K562 (cell line): ENCODE data around the gene ATRIP. TPM values are rescaled to one million over a fixed set of nuclear protein-coding genes. Genes with fewer than 3 reads are reported as not detected.

Experiments
- ATAC-seq: fragments of 200-7000 bp; cut with Tn5 transposase; 3 replicates; pipeline ENCODE4 v1.9.1; 2020; ENCODE audit warnings: moderate library complexity
- BruUV-seq: library from RNA; stranded (reverse); fragments of 400-500 nt; replicated peaks from 2 replicates; lab custom pipeline; 2021; lab: Mats Ljungman, UMichigan
- CTCF ChIA-PET: fragments of 300-600 bp; formaldehyde crosslinking; extraction: SDS; loops from one replicate; lab custom pipeline; 2021; ENCODE audit warnings: low intra/inter-chr PET ratio; lab: Yijun Ruan, JAX
- POLR2A ChIA-PET: fragments of 300-600, 350-650 bp; sonication (Branson Sonifier 250); formaldehyde crosslinking; extraction: SDS; loops from one replicate; lab custom pipeline; 2021; ENCODE audit warnings: antibody characterized with exemption, inconsistent platforms; lab: Yijun Ruan, JAX
- DNase-seq, 4 experiments: peaks; one replicate each; pipeline versions ENCODE4 v3.0.0 to v3.0.0-alpha.2; 2011 to 2018; ENCODE audit warnings: low spot score in 3 of 4, mixed read lengths in 3 of 4; ENCODE audit errors: extremely low read depth in 1 of 4
- FAIRE-seq: peaks from 2 replicates; lab custom pipeline; 2011; peaks lifted over from hg19 to GRCh38; lab: Jason Lieb, UNC
- H2AFZ ChIP-seq: 2 replicates; pipeline ENCODE4 v1.6.0; 2011; ENCODE audit warnings: low read depth, low read length, control low read depth, inconsistent platforms
- H3K27ac ChIP-seq: fragments of 200-600 bp; 3 replicates; pipeline ENCODE4 v1.8.0; 2011; ENCODE audit warnings: low read depth, mild to moderate bottlenecking, control low read depth, inconsistent platforms, low read length, moderate library complexity, mixed read lengths; ENCODE audit errors: extremely low read depth
- H3K27me3 ChIP-seq, 2 experiments: fragments of 300-600 bp in 1 of 2; 2 replicates in 1 of 2; 3 replicates in 1 of 2; pipeline versions ENCODE4 v1.6.0 to v1.8.0; 2011; ENCODE audit warnings: inconsistent platforms in 2 of 2, low read length in 2 of 2, mild to moderate bottlenecking in 1 of 2, mixed read lengths in 1 of 2, moderate library complexity in 1 of 2; ENCODE audit not compliant: control insufficient read depth in 2 of 2, insufficient read depth in 2 of 2
- H3K36me3 ChIP-seq: fragments of 300-600 bp; 3 replicates; pipeline ENCODE4 v1.8.0; 2011; ENCODE audit warnings: mild to moderate bottlenecking, low read length, inconsistent platforms; ENCODE audit not compliant: control insufficient read depth, insufficient read depth
- H3K4me1 ChIP-seq, 2 experiments: fragments of 200-600 bp in 1 of 2; replicated peaks in 1 of 2; 2 replicates in 1 of 2; 3 replicates in 1 of 2; pipeline versions ENCODE4 v1.5.1 to v1.8.0; 2011; ENCODE audit warnings: inconsistent platforms in 2 of 2, low read length in 2 of 2, mild to moderate bottlenecking in 1 of 2, mixed read lengths in 1 of 2, moderate library complexity in 1 of 2; ENCODE audit not compliant: control insufficient read depth in 2 of 2, insufficient read depth in 2 of 2
- H3K4me2 ChIP-seq: 2 replicates; pipeline ENCODE4 v1.6.1; 2011; ENCODE audit warnings: low read length, control low read depth, inconsistent platforms, mixed read lengths; ENCODE audit not compliant: insufficient read depth
- H3K4me3 ChIP-seq: fragments of 200-600 bp; sonication (generic), shearing (Covaris generic); 2 replicates; pipeline ENCODE4 v1.5.1; 2016; ENCODE audit warnings: control low read depth, inconsistent platforms
- H3K79me2 ChIP-seq: fragments of 200-600 bp; 3 replicates; pipeline ENCODE4 v1.8.0; 2011; ENCODE audit warnings: low read length, inconsistent platforms; ENCODE audit not compliant: control insufficient read depth, insufficient read depth
- H3K9ac ChIP-seq, 2 experiments: 2 replicates each; pipeline versions ENCODE4 v1.6.0 to v1.6.1; 2011; ENCODE audit warnings: low read depth in 2 of 2, low read length in 2 of 2, control low read depth in 1 of 2, inconsistent platforms in 1 of 2, mild to moderate bottlenecking in 1 of 2, mixed read lengths in 1 of 2; ENCODE audit not compliant: insufficient read depth in 1 of 2
- H3K9me1 ChIP-seq: one replicate; pipeline ENCODE4 v1.6.0; 2011; ENCODE audit warnings: inconsistent platforms, mild to moderate bottlenecking, low read length, moderate library complexity; ENCODE audit not compliant: control insufficient read depth, insufficient read depth
- H3K9me3 ChIP-seq: replicated peaks from 2 replicates; pipeline ENCODE4 v1.5.1; 2011; ENCODE audit warnings: low read depth, low read length, inconsistent platforms; ENCODE audit not compliant: control insufficient read depth, insufficient read depth
- H4K20me1 ChIP-seq: replicated peaks from 2 replicates; pipeline ENCODE4 v1.6.1; 2011; ENCODE audit warnings: low read length, inconsistent platforms, mixed read lengths; ENCODE audit not compliant: control insufficient read depth, insufficient read depth
- ATF7 ChIP-seq: fragments of 450-650 bp; IDR thresholded peaks from 2 replicates; pipeline ENCODE4 v1.7.1; 2014; ENCODE audit warnings: mild to moderate bottlenecking, moderate library complexity
- CCAR2 ChIP-seq: fragments of 200-400 bp; formaldehyde crosslinking; IDR thresholded peaks from 2 replicates; pipeline ENCODE4 v1.6.1; 2017; ENCODE audit warnings: mild to moderate bottlenecking, low read depth, low read length
- CREB1 ChIP-seq, 2 experiments: sonication (generic) in 1 of 2; formaldehyde crosslinking in 1 of 2; IDR thresholded peaks; 2 replicates each; pipeline versions ENCODE4 v1.6.1 to v1.8.0; 2012 to 2022; ENCODE audit warnings: inconsistent platforms in 1 of 2, mild to moderate bottlenecking in 1 of 2, missing genetic modification reagents in 1 of 2, moderate library complexity in 1 of 2
- DMBX1 ChIP-seq: fragments of 250-450 bp; sonication (Bioruptor Pico); IDR thresholded peaks from 2 replicates; pipeline ENCODE4 v1.8.0; 2022; ENCODE audit warnings: inconsistent platforms, mild to moderate bottlenecking, moderate library complexity, borderline replicate concordance
- DNMT1 ChIP-seq: fragments of 450-650 bp; IDR thresholded peaks from 2 replicates; pipeline ENCODE4 v1.6.1; 2016; ENCODE audit warnings: antibody characterized with exemption, mild to moderate bottlenecking
- GTF2A2 ChIP-seq: IDR thresholded peaks from 2 replicates; pipeline ENCODE4 v1.6.1; 2016; ENCODE audit warnings: mild to moderate bottlenecking, missing genetic modification characterization, missing compliant biosample characterization
- JUND ChIP-seq, 2 experiments: IDR thresholded peaks; 2 replicates in 1 of 2; 3 replicates in 1 of 2; pipeline ENCODE4 v1.6.1; 2011; ENCODE audit warnings: borderline replicate concordance in 2 of 2, low read depth in 2 of 2, low read length in 2 of 2, improper control_type of control experiment in 1 of 2, missing biosample characterization in 1 of 2, missing genetic modification characterization in 1 of 2, missing genetic modification reagents in 1 of 2
- KAT8 ChIP-seq: fragments of 450-650 bp; IDR thresholded peaks from 2 replicates; pipeline ENCODE4 v1.6.1; 2016; ENCODE audit warnings: low read depth, mild to moderate bottlenecking
- MYBL2 ChIP-seq, 2 experiments: fragments of 450-650 bp in 1 of 2; sonication (generic) in 1 of 2; formaldehyde crosslinking in 1 of 2; IDR thresholded peaks; 2 replicates each; pipeline versions ENCODE4 v1.6.1 to v1.8.1; 2017 to 2022; ENCODE audit warnings: borderline replicate concordance in 1 of 2, inconsistent platforms in 1 of 2, low read depth in 1 of 2, mild to moderate bottlenecking in 1 of 2, missing genetic modification reagents in 1 of 2, moderate library complexity in 1 of 2
- NCOA4 ChIP-seq: fragments of 450-650 bp; IDR thresholded peaks from 2 replicates; pipeline ENCODE4 v1.6.1; 2018; ENCODE audit warnings: mild to moderate bottlenecking; ENCODE audit not compliant: partially characterized antibody
- NFE2 ChIP-seq: IDR thresholded peaks from 2 replicates; pipeline ENCODE4 v1.6.1; 2014; ENCODE audit warnings: antibody characterized with exemption, low read depth
- PHF21A ChIP-seq: fragments of 450-650 bp; IDR thresholded peaks from 2 replicates; pipeline ENCODE4 v1.6.1; 2017; ENCODE audit warnings: low read depth, borderline replicate concordance
- RAD21 ChIP-seq, 2 experiments: fragments of 250-450 bp in 1 of 2; fragments of 450-650 bp in 1 of 2; sonication (Bioruptor Pico) in 1 of 2; formaldehyde crosslinking in 1 of 2; IDR thresholded peaks in 1 of 2; conservative IDR thresholded peaks in 1 of 2; 2 replicates each; pipeline versions ENCODE4 v1.4.0 to v1.8.0; 2020 to 2022; ENCODE audit warnings: mild to moderate bottlenecking in 2 of 2, moderate library complexity in 1 of 2
- SETDB1 ChIP-seq: IDR thresholded peaks from one replicate; pipeline ENCODE4 v1.6.1; 2012; ENCODE audit warnings: low read length, control low read depth, inconsistent platforms
- SREBF1 ChIP-seq: fragments of 150-350 bp; IDR thresholded peaks from 2 replicates; pipeline ENCODE4 v1.6.1; 2014; ENCODE audit warnings: antibody characterized with exemption, low read depth, low read length, borderline replicate concordance
- ZNF174 ChIP-seq: fragments of 250-450 bp; sonication (Bioruptor Pico); IDR thresholded peaks from 2 replicates; pipeline ENCODE4 v1.4.0; 2020; ENCODE audit warnings: mild to moderate bottlenecking
- ZNF224 ChIP-seq: sonication (generic); formaldehyde crosslinking; IDR thresholded peaks from 2 replicates; pipeline ENCODE4 v1.8.0; 2022; ENCODE audit warnings: mild to moderate bottlenecking, missing genetic modification reagents
- ZSCAN29 ChIP-seq: fragments of 450-650 bp; IDR thresholded peaks from 2 replicates; pipeline ENCODE4 v1.6.1; 2017
- WGBS: fragments of 100-300 bp; shearing (Covaris generic); methylation state at CpG from one replicate; pipeline ENCODE4 v1.1.6; 2016; ENCODE audit warnings: low coverage, mixed read lengths; ENCODE audit not compliant: insufficient coverage; ENCODE audit errors: missing lambda C conversion rate; 5-methylcytosine and 5-hydroxymethylcytosine counted together
- in situ Hi-C: fragments of 300-500 bp; cut with MboI; formaldehyde crosslinking; loops from 4 replicates; pipeline ENCODE4 v1.15.0; 2018; ENCODE audit warnings: inconsistent platforms, mixed read lengths
- intact Hi-C: fragments of 100-400 bp; cut with micrococcal nuclease; formaldehyde crosslinking; loops from 2 replicates; pipeline ENCODE4 v1.14.2; 2022
- polyA plus RNA-seq, 8 experiments: library from polyadenylated mRNA; depleted of rRNA in 4 of 8; stranded (reverse) in 5 of 8; unstranded in 3 of 8; fragments of >200 nt; fragmentation: Nextera tagmentation in 2 of 8; fragmentation: Illumina TruSeq in 1 of 8; extraction: Ambion mirVana in 2 of 8; extraction: Trizol in 1 of 8; gene quantifications; 2 replicates each; pipeline versions ENCODE4 v1.2.1 to v1.2.3, GENCODE V29; 2011 to 2014; ENCODE audit warnings: inconsistent platforms in 1 of 8, missing spikeins in 1 of 8
- total RNA-seq, 7 experiments: library from RNA; depleted of rRNA in 6 of 7; stranded (reverse); fragments of >200 nt in 6 of 7; fragmentation: Illumina TruSeq in 2 of 7; extraction: Trizol in 2 of 7; gene quantifications; 2 replicates each; pipeline versions ENCODE4 v1.2.1 to v1.2.3, GENCODE V29; 2011 to 2021; ENCODE audit warnings: low replicate concordance in 1 of 7
- TF ChIP-seq, protein P1 (sequence below), 2 experiments: IDR thresholded peaks; 2 replicates each; pipeline ENCODE4 v1.6.1; 2012; ENCODE audit warnings: improper control_type of control experiment in 2 of 2, low read depth in 2 of 2, low read length in 2 of 2, borderline replicate concordance in 1 of 2

ATRIP gene
- total and polyA plus RNA-seq, 9 of the 15 experiments (the other 6 are each of a cell fraction or from before 2014, with no cell fraction given): 1.7 to 15.7 (median 10.5) TPM

DNA sequence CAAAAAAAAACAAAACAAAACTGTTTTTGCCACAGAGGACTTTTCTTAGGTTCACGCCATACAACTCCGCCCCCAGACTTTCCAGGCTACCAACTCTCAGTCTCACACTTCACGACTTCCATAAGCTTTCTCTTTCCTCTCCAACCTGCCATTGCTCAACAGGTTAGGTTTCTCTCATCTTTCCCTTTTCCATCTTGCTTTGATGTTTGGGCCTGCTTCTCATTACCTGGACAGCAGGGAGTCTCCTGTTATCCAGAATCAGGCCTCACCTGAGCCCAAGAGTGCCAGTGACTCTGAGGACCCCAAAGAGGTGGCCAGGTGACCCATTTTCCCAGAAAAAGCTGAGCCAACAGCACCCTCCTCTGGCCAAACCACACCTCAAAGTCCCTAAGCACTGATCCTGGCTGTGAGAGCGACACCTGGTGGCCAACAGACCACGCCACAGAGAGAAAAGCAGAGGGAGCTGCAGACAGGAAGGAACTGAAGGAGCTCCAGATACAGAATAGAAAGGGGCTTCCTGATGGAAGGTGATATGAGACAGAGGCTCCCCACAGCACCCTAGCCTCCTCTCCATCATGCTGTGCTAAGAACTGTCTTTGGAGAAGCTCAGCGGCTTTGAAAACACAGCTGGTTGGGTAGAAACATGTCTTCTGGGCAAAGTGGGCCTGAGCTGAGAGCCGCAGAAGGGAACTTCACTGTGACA, 10.6 kb upstream of the ATRIP start:
- H2AFZ ChIP-seq: no peak overlapping the region
- no peak overlapping the region for H3K27ac ChIP-seq
- H3K79me2 ChIP-seq: peaks cover 23% of the 10 kb centered on the region
- peaks cover 6% of the 10 kb centered on the region for H3K9me1 ChIP-seq
- H4K20me1 ChIP-seq: no peaks in the 10 kb centered on the region
- in situ Hi-C loops (loop anchor here (5.0 to 10.0 kb wide), 4 partner anchors 34 to 241 kb away; no protein-coding TSS in a partner anchor), intact Hi-C loops (loop anchor here (1.0 to 2.0 kb wide), 4 partner anchors 35 to 241 kb away; no protein-coding TSS in a partner anchor)
- H3K4me1 ChIP-seq: peaks cover 14 to 16% of the 10 kb centered on the region in 2 experiments; a peak in 3 of 5 replicates
- H3K4me3 ChIP-seq: no peak overlapping the region
- H3K36me3 ChIP-seq: peaks cover 32% of the 10 kb centered on the region; the same call in 2 of the 3 replicates
- peak overlapping the region in 1 of 2 experiments; percentile 46; a peak in 1 of 4 replicates for H3K9ac ChIP-seq
- DNase-seq (peak; percentile 61 to 87 (median 72)), FAIRE-seq (peak; percentile 94), ATAC-seq (peak; percentile 75)
- no peaks in the 10 kb centered on the region for H3K9me3 ChIP-seq
- no TSS peak for BruUV-seq
- 27% methylated on average over 5 of the region's 7 CpGs for WGBS
- POLR2A ChIA-PET: interaction anchor here (0.6 to 2.3 kb wide), 13 partner anchors 10 to 278 kb away, joined by 3 to 21 read pairs (median 4); partner anchors contain the start of genes ATRIP and CDC25A
- no peak overlapping the region for H3K4me2 ChIP-seq
- CTCF ChIA-PET: interaction anchor here (0.6 to 4.6 kb wide), 9 partner anchors 35 to 390 kb away, joined by 3 to 59 read pairs (median 4); no protein-coding TSS in a partner anchor
- H3K27me3 ChIP-seq: no peaks in the 10 kb centered on the region; a peak in 1 of 5 replicates
- TF ChIP-seq KAT8 (no peak), ATF7 (no peak), SETDB1 (no peak), MYBL2 (IDR thresholded peaks at IDR 0.05; ENCODE audit: low read depth) (no peak), MYBL2 (CRISPR knock-in tag; IDR thresholded peaks at IDR 0.05; ENCODE audit: borderline replicate concordance) (no peak), ZNF174 (CRISPR knock-in tag) (no peak), DMBX1 (CRISPR knock-in tag) (no peak), SREBF1 (no peak), DNMT1 (no peak), RAD21 (CRISPR knock-in tag; conservative IDR thresholded peaks at IDR 0.05 in 1 of 2, IDR thresholded peaks at IDR 0.05 in 1 of 2) (peak; percentile 93), NCOA4 (no peak), NFE2 (no peak), ZSCAN29 (no peak), PHF21A (no peak), ZNF224 (CRISPR knock-in tag) (no peak), CCAR2 (no peak), JUND (IDR thresholded peaks at IDR 0.05; ENCODE audit: borderline replicate concordance, low read depth, low read length) (peak; percentile 40; the same call in 1 of the 2 replicates), JUND (tag; IDR thresholded peaks at IDR 0.05; ENCODE audit: borderline replicate concordance, low read depth, low read length) (no peak), GTF2A2 (tag) (no peak), CREB1 (IDR thresholded peaks at IDR 0.05) (no peak), CREB1 (CRISPR knock-in tag; IDR thresholded peaks at IDR 0.05) (0 out of 2 replicates have a peak, but pooled peaks have one; percentile 20)
- TF ChIP-seq, protein P1, sequence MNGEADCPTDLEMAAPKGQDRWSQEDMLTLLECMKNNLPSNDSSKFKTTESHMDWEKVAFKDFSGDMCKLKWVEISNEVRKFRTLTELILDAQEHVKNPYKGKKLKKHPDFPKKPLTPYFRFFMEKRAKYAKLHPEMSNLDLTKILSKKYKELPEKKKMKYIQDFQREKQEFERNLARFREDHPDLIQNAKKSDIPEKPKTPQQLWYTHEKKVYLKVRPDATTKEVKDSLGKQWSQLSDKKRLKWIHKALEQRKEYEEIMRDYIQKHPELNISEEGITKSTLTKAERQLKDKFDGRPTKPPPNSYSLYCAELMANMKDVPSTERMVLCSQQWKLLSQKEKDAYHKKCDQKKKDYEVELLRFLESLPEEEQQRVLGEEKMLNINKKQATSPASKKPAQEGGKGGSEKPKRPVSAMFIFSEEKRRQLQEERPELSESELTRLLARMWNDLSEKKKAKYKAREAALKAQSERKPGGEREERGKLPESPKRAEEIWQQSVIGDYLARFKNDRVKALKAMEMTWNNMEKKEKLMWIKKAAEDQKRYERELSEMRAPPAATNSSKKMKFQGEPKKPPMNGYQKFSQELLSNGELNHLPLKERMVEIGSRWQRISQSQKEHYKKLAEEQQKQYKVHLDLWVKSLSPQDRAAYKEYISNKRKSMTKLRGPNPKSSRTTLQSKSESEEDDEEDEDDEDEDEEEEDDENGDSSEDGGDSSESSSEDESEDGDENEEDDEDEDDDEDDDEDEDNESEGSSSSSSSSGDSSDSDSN (IDR thresholded peaks at IDR 0.05; ENCODE audit: borderline replicate concordance in 1 of 2, low read depth in 2 of 2, low read length in 2 of 2): no peak
